Measurements from ENCODE around the gene PITPNB. TPM values are rescaled to one million over a fixed set of nuclear protein-coding genes. Genes with fewer than 3 reads are reported as not detected.

The PITPNB gene
- total RNA-seq (2022; extraction: Qiagen RNA extraction; ENCODE audit: low read depth) = 43.6 to 64.2 TPM (median 46.5 TPM) in 5 replicates

DNA sequence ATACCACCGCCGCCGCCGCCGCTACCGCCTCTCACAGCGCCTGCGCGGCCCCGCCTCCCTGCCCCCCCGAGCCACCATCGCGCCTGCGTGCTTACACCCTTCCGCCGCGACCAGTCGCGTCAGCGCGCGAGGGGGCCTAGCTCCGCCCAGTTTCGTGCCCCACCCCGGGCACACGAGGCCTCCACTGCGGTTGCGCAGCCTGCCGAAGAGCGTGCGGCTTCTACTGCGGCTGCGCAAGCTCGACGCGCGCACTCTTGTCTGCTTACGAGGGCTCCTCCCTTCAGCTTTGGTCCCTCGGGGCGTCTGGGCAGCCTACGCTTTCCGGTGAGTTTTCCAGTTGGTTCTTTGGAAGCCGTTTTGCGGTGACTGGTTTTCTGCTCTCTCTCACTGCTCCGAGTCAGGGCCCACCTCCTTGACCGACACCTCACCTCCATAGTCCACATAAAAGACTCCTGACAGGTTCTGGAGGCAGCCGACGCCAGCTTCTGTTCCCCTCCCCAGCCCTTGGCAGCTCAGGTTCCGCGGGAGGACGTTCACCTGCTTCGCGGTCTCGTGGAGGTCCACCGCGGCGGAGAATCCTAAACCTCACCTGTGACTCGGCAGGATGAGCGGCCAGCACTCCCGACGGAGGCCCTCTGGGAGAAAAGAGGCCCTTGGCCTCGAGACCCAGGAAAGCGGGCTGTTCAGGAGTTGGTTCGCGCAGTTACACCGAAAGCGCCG is at the start of gene PITPNB:
PITPNB (minus strand) TSS at position 35 of the 720 bp plus-strand sequence. CDS start 65 bp downstream, outside the sequence.

Other genes with a start within 250 kb of the PITPNB start
- 2.8 to 4.9 TPM (median 3.4 TPM) in 5 replicates for gene MN1, start 117.5 kb downstream of the PITPNB start, total RNA-seq (2022; extraction: Qiagen RNA extraction; ENCODE audit: low read depth)

Measured in A549 treated with CpdA at 1 μM for 4 hours (cell line).